Ishikawa (cell line): ENCODE data around the gene DDX23.

Experiments used
- CEBPB ChIP-seq: IDR thresholded peaks from 2 replicates; pipeline ENCODE4 v1.6.1; 2012
- CREB1 ChIP-seq: IDR thresholded peaks from 2 replicates; pipeline ENCODE4 v1.6.1; 2012; ENCODE audit warnings: low read depth
- EGR1 ChIP-seq: IDR thresholded peaks from 2 replicates; pipeline ENCODE4 v1.6.1; 2012
- EP300 ChIP-seq: IDR thresholded peaks from 2 replicates; pipeline ENCODE4 v1.6.1; 2012; ENCODE audit warnings: borderline replicate concordance
- FOXM1 ChIP-seq: IDR thresholded peaks from 2 replicates; pipeline ENCODE4 v1.6.1; 2012; ENCODE audit warnings: low read depth, borderline replicate concordance
- MAX ChIP-seq: IDR thresholded peaks from 2 replicates; pipeline ENCODE4 v1.6.1; 2012
- NFIC ChIP-seq: IDR thresholded peaks from 2 replicates; pipeline ENCODE4 v1.6.1; 2012
- RAD21 ChIP-seq: IDR thresholded peaks from 2 replicates; pipeline ENCODE4 v1.6.1; 2012; ENCODE audit warnings: low read depth
- TAF1 ChIP-seq: IDR thresholded peaks from 2 replicates; pipeline ENCODE4 v1.6.1; 2012; ENCODE audit warnings: low read depth, mild to moderate bottlenecking
- TCF12 ChIP-seq: IDR thresholded peaks from 2 replicates; pipeline ENCODE4 v1.6.1; 2012; ENCODE audit warnings: low read depth
- TEAD4 ChIP-seq: IDR thresholded peaks from 2 replicates; pipeline ENCODE4 v1.6.1; 2012
- USF1 ChIP-seq: IDR thresholded peaks from 2 replicates; pipeline ENCODE4 v1.6.1; 2012
- YY1 ChIP-seq: IDR thresholded peaks from 2 replicates; pipeline ENCODE4 v1.6.1; 2012; ENCODE audit warnings: low read depth
- ZBTB7A ChIP-seq: IDR thresholded peaks from 2 replicates; pipeline ENCODE4 v1.6.1; 2012; ENCODE audit warnings: low read depth
- TF ChIP-seq, protein P1 (sequence below): IDR thresholded peaks from 2 replicates; pipeline ENCODE4 v1.6.1; 2012; ENCODE audit warnings: low read depth, mild to moderate bottlenecking

The DDX23 gene

DNA sequence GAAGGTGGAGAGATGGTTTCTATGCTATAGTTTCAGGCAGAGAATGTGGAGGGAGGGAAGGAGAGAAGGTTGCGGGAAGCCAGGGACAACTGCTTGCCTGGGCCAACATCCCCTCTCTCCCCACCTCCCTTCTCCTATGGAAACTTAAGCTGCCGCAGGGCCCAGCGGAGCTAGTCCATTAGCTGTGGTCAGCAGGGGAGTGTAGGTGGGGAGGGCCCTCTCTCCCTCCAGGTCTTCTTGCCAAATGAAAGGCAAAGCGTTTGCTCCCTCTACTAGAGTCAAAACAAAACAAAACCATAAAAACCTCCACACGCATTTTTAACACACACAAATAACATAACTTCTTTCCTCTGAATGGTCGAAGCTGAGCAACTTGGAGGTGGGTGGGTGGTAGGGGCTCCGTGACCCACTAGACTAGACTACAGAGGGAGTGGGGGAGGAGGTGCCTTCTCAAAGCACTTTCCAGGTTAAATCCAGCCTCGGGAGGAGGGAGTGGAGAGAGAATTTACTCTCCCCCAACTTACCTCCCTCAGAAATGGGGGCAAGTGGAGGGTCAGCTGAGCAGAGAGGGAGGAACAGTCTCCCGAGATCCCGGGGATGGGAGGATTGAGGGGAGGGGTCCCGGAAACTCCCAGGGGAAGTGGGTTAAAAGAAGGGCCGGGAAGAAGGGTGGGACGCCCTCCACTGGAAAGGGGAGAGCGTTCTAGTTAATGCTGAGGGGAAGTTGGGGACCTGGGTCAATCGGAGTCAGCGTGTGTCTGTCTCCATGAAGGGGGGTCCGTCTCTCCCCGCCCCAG, 38.3 kb downstream of the DDX23 start:
- TF ChIP-seq MAX: no peak
- no peak for TF ChIP-seq TCF12
- no peak for TF ChIP-seq ZBTB7A
- TF ChIP-seq, protein P1, sequence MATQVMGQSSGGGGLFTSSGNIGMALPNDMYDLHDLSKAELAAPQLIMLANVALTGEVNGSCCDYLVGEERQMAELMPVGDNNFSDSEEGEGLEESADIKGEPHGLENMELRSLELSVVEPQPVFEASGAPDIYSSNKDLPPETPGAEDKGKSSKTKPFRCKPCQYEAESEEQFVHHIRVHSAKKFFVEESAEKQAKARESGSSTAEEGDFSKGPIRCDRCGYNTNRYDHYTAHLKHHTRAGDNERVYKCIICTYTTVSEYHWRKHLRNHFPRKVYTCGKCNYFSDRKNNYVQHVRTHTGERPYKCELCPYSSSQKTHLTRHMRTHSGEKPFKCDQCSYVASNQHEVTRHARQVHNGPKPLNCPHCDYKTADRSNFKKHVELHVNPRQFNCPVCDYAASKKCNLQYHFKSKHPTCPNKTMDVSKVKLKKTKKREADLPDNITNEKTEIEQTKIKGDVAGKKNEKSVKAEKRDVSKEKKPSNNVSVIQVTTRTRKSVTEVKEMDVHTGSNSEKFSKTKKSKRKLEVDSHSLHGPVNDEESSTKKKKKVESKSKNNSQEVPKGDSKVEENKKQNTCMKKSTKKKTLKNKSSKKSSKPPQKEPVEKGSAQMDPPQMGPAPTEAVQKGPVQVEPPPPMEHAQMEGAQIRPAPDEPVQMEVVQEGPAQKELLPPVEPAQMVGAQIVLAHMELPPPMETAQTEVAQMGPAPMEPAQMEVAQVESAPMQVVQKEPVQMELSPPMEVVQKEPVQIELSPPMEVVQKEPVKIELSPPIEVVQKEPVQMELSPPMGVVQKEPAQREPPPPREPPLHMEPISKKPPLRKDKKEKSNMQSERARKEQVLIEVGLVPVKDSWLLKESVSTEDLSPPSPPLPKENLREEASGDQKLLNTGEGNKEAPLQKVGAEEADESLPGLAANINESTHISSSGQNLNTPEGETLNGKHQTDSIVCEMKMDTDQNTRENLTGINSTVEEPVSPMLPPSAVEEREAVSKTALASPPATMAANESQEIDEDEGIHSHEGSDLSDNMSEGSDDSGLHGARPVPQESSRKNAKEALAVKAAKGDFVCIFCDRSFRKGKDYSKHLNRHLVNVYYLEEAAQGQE: no peak
- TF ChIP-seq RAD21: no peak
- TF ChIP-seq TAF1: no peak

- no peak for TF ChIP-seq FOXM1
- TF ChIP-seq CREB1: no peak
- no peak for TF ChIP-seq ZBTB7A
- no peak for TF ChIP-seq TAF1
- no peak for TF ChIP-seq EGR1
- TF ChIP-seq RAD21: no peak
- no peak for TF ChIP-seq TEAD4
- TF ChIP-seq CEBPB: no peak
- TF ChIP-seq YY1: no peak
- TF ChIP-seq, protein P1: no peak
- TF ChIP-seq USF1: no peak
- TF ChIP-seq EP300: no peak
- no peak for TF ChIP-seq MAX
- no peak for TF ChIP-seq NFIC
- no peak for TF ChIP-seq TCF12
Measured at GRCh38 chr12:48812389-48812788, 39.6 kb downstream of the DDX23 start.

DNA sequence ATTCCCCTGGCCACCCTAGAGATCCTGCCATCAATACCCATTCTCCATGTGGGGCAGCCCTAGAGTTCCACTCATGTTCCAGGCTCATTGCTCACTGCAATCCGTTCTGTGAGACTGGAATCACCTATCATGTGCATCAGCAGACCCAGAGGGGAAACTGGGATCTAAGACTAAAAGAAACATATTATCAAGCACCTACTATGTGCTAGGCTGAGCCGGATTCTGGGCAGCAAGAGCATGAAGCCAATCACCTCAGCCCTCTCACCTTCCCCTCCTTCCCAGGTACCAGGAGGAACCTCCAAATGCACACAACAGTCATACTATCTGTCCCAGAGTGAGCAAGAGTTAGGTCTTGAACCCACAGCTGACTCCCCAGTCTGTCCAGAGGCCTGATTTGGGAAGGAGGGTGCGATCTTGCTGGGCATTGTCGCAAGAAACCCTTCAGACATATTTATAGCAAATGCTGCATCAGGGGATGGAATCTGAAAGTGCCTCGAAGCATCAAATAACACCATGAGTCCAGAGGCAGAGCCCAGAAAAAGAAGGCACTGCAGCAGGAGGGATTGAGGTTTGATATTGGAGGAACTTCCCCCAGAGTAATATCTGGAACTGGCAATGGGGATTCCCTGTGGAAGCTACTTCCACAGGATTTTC, 40.4 kb downstream of the DDX23 start:
- TF ChIP-seq TCF12 (no peak), CREB1 (no peak), NFIC (no peak), TAF1 (no peak), CEBPB (no peak), ZBTB7A (no peak), EGR1 (no peak), TEAD4 (no peak), USF1 (no peak), RAD21 (no peak), EP300 (no peak), FOXM1 (no peak), MAX (no peak), YY1 (no peak)
- TF ChIP-seq, protein P1: no peak
